ENCODE data around the gene TCL1A.

GRCh38 chr14:95677179-95677835, 36.6 kb downstream of the TCL1A start:
- TF ChIP-seq EP300 (IDR thresholded peaks at IDR 0.05; ENCODE audit: borderline replicate concordance) (no peak), USF1 (IDR thresholded peaks at IDR 0.05) (no peak), CREB1 (IDR thresholded peaks at IDR 0.05; ENCODE audit: low read depth) (no peak), NFIC (IDR thresholded peaks at IDR 0.05) (no peak), MAX (IDR thresholded peaks at IDR 0.05) (no peak), REST (IDR thresholded peaks at IDR 0.05; ENCODE audit: low read depth) (no peak), CEBPB (IDR thresholded peaks at IDR 0.05) (no peak), YY1 (IDR thresholded peaks at IDR 0.05; ENCODE audit: low read depth) (no peak)
